Breast epithelium (tissue), 4 donors: Measurements from ENCODE around the gene KRTAP5-5. TPM values are rescaled to one million over a fixed set of nuclear protein-coding genes. Genes with fewer than 3 reads are reported as not detected.
"Not testable (repeated sequence)": the region's sequence is repeated elsewhere in the genome, so short reads cannot be mapped to it uniquely, and the experiment has no call there.

Source experiments
- DNase-seq, 2 donors: peaks; one replicate each; pipeline ENCODE4 v3.0.0-alpha.2; 2019; ENCODE audit warnings: low spot score in 2 of 2
- H3K27ac ChIP-seq, 2 donors: fragments of 200-600 bp; sonication (generic) in 1 of 2; one replicate each; pipeline ENCODE4 v1.5.1; 2016 to 2019; ENCODE audit warnings: mild to moderate bottlenecking in 1 of 2
- H3K27me3 ChIP-seq, 2 donors: fragments of 200-600 bp; sonication (generic) in 1 of 2; one replicate each; pipeline versions ENCODE4 v1.5.1 to v1.6.0; 2017 to 2019; ENCODE audit warnings: control low read depth in 1 of 2, mild to moderate bottlenecking in 1 of 2
- H3K36me3 ChIP-seq: fragments of 200-600 bp; one replicate; pipeline ENCODE4 v1.5.1; 2019
- H3K4me1 ChIP-seq, 2 donors: fragments of 200-600 bp; sonication (generic); one replicate each; pipeline ENCODE4 v1.5.1; 2016 to 2019; ENCODE audit warnings: control low read depth in 1 of 2
- H3K4me3 ChIP-seq, 3 donors: fragments of 200-600 bp; sonication (generic); 1 replicate in 2 of 3; 2 replicates in 1 of 3; pipeline ENCODE4 v1.5.1; 2016 to 2019; ENCODE audit warnings: mild to moderate bottlenecking in 3 of 3, moderate library complexity in 2 of 3
- H3K9me3 ChIP-seq, 2 donors: fragments of 200-600 bp; sonication (generic) in 1 of 2; one replicate each; pipeline ENCODE4 v1.5.1; 2016 to 2019; ENCODE audit warnings: control low read depth in 1 of 2
- CTCF ChIP-seq, 3 donors: fragments of 450-650 bp; IDR thresholded peaks; one replicate each; pipeline ENCODE4 v1.5.1; 2016 to 2017; ENCODE audit warnings: antibody characterized with exemption in 3 of 3, mild to moderate bottlenecking in 3 of 3, moderate library complexity in 3 of 3
- POLR2A ChIP-seq: fragments of 450-650 bp; IDR thresholded peaks from one replicate; pipeline ENCODE4 v1.6.1; 2016; ENCODE audit warnings: antibody characterized with exemption, mild to moderate bottlenecking, moderate library complexity
- POLR2AphosphoS5 ChIP-seq, 3 donors: sonication (generic); formaldehyde crosslinking; IDR thresholded peaks; one replicate each; pipeline ENCODE4 v1.6.1; 2017; ENCODE audit warnings: antibody characterized with exemption in 3 of 3
- intact Hi-C: fragments of 100-400 bp; cut with DNase I; formaldehyde crosslinking; loops from one replicate; pipeline ENCODE4 v1.15.1; 2023; ENCODE audit warnings: low total_unique reads
- total RNA-seq, 3 donors: library from RNA; depleted of rRNA; stranded (reverse); fragments of >200 nt; gene quantifications; one replicate each; pipeline ENCODE4 v1.1.0, GENCODE V29; 2016

KRTAP5-5 gene
- total RNA-seq, 3 donors from 2014 or later = not detected

DNA sequence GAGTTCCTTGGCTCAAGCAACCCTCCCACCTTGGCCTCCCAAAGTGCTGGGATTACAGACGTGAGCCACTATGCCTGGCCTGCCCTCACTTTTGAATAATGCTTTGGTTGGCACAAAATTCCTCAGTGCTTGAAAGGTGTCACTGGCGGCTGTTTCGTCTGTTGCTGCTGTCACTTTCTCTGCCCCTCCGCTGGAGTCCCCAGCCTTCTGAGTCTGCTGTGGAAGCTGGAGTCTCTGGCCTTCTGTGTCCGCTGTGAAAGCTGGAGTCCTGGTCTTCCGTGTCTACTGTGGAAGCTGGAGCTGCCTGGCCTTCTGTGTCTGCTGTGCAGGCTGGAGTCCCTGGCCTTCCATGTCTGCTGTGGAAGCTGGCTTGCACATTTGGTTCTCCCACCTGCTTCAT lies 39.6 kb upstream of the KRTAP5-5 start:
- H3K9me3 ChIP-seq = no peaks in the 10 kb centered on the region
- TF ChIP-seq CTCF (IDR thresholded peaks at IDR 0.05) (no peak), POLR2A (no peak), POLR2AphosphoS5 (IDR thresholded peaks at IDR 0.05) (no peak)
- intact Hi-C loops = no loop called here
- H3K4me3 ChIP-seq = no peak overlapping the region
- no peak overlapping the region for H3K27ac ChIP-seq
- no peak for DNase-seq
- no peaks in the 10 kb centered on the region for H3K27me3 ChIP-seq
- H3K36me3 ChIP-seq = no peaks in the 10 kb centered on the region
- H3K4me1 ChIP-seq = no peaks in the 10 kb centered on the region

DNA sequence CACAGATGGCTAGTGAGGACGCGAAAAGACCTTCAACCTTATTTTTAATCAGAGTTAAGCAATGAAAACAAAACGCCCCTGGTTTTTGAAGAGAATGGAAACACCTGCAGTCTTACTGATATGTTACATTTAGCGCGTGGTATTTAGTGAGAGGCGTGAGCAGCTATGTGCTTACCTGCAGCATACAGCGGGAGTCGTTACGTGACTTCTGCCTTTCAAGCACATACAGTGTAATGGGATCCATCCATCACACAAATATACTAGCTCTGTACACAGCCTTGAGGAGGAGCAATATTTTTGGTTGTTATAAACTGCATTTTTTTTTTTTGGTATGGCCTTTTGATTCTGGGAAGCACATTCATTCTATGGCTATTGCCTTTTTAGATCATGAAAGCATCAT lies 36.9 kb upstream of the KRTAP5-5 start:
- Histone ChIP-seq H3K27me3 (no peaks in the 10 kb centered on the region), H3K27ac (no peak overlapping the region), H3K9me3 (no peaks in the 10 kb centered on the region), H3K4me1 (no peaks in the 10 kb centered on the region), H3K36me3 (no peaks in the 10 kb centered on the region), H3K4me3 (no peak overlapping the region)
- no peak for DNase-seq
- intact Hi-C loops = loop anchor here (1.0 kb wide), 1 partner anchor 15 kb away; no protein-coding TSS in a partner anchor
- TF ChIP-seq POLR2A (no peak), CTCF (IDR thresholded peaks at IDR 0.05) (no peak)

DNA sequence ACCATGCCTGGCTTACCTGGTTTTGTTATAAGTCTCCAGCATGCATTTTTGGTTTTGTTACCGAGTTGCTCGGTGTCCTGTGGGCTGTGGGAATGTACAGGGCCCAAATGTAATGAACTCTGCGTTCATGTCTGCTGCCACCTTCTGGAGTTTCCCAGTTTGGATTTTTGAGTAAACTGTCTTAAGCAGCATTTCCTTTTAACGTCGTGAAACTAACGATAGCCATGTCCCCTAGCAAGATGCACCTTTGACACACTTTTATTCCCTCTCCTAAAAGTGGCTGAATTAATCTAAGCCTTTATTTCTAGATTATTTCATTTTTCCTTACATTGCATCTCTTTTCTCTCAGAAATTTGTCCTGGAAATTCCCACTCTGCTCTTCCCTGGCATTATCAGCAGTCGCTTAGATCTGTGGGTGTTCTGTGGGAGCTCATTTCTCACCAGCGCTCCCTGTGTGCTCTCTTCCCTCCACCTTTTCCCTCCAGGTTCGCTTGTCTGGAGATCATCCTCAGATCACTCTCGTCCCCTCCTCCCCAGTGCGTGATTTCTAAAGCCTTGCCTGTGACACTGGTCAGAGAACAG lies 33.5 kb upstream of the KRTAP5-5 start:
- H3K4me3 ChIP-seq, intact Hi-C loops, H3K9me3 ChIP-seq, H3K36me3 ChIP-seq, H3K4me1 ChIP-seq, H3K27ac ChIP-seq, H3K27me3 ChIP-seq, DNase-seq: not testable (repeated sequence)

GRCh38 chr11:1596576-1597121 lies 32.9 kb upstream of the KRTAP5-5 start:
- intact Hi-C loops, DNase-seq, H3K27ac ChIP-seq, H3K36me3 ChIP-seq, H3K27me3 ChIP-seq, H3K9me3 ChIP-seq, H3K4me1 ChIP-seq, H3K4me3 ChIP-seq: not testable (repeated sequence)

DNA sequence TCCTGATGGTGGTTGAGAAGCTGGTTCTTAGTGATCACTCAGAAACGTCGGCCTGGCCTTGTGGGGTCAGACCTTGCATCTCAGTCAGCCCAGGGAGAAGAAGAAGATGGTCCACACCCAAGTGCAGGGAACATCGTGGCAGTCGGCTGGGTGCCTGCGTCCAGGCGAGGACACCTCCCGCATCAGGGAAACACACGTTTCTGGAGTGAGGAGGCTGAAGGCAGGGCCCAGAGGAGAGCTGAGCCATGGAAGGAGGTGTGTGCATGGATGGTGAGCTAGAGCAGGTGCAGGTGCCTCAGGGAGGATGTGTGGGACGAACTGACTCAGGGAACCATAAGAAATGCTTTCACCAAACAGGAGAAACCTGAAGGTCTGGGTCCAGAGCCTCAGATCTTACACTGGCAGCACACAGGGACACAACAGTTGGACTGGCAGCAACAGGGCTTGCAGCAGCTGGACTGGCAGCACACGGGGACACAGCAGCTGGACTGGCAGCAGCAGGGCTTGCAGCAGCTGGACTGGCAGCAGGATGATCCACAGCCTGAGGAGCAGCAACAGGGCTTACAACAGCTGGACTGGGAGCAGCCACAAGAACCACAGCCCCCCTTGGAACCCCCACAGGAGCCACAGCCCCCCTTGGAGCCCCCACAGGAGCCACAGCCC lies 32.1 kb upstream of the KRTAP5-5 start:
- no peak for DNase-seq
- no peaks in the 10 kb centered on the region for H3K4me1 ChIP-seq
- H3K4me3 ChIP-seq = no peak overlapping the region
- H3K9me3 ChIP-seq = no peaks in the 10 kb centered on the region
- H3K27me3 ChIP-seq = no peaks in the 10 kb centered on the region
- H3K36me3 ChIP-seq = no peaks in the 10 kb centered on the region
- intact Hi-C loops = no loop called here
- no peak for TF ChIP-seq CTCF (IDR thresholded peaks at IDR 0.05)
- TF ChIP-seq POLR2A = no peak
- TF ChIP-seq POLR2AphosphoS5 (IDR thresholded peaks at IDR 0.05) = no peak
- no peak overlapping the region for H3K27ac ChIP-seq

GRCh38 chr11:1597994-1598380 lies 31.6 kb upstream of the KRTAP5-5 start, which contains the start of gene KRTAP5-2:
KRTAP5-2 (minus strand) TSS chr11:1598294; CDS start chr11:1598250, 44 bp downstream.
- TF ChIP-seq CTCF (IDR thresholded peaks at IDR 0.05) (no peak), POLR2AphosphoS5 (IDR thresholded peaks at IDR 0.05) (no peak), POLR2A (no peak)
- no peaks in the 10 kb centered on the region for H3K36me3 ChIP-seq
- no peaks in the 10 kb centered on the region for H3K27me3 ChIP-seq
- intact Hi-C loops = no loop called here
- H3K4me1 ChIP-seq = no peaks in the 10 kb centered on the region
- no peak within 1 kb of the TSS for H3K4me3 ChIP-seq
- no peaks in the 10 kb centered on the region for H3K9me3 ChIP-seq
- no peak for DNase-seq
- no peak within 1 kb of the TSS for H3K27ac ChIP-seq

DNA sequence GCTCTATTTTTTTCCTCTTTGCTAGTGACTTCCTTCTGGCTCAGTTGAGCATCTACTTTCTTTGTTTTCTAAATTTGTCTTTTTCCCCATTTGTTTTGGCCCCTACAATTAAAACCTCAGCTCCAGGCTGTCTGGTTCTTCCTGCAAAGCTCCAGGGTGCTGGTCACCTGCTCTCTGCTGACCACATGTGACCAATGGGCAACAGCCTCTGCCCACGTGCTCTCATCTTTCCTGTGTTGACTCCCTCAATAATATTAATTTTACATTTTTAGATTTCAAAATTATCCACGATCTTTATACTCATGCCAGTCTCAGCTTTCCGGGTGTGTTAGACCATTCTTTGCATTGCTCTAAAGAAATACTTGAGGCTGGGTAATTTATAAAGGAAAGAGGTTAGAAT lies 31.2 kb upstream of the KRTAP5-5 start:
- intact Hi-C loops, H3K4me3 ChIP-seq, H3K36me3 ChIP-seq, H3K27ac ChIP-seq, H3K4me1 ChIP-seq, DNase-seq, H3K27me3 ChIP-seq, H3K9me3 ChIP-seq: not testable (repeated sequence)
